Body of pancreas (tissue), 4 donors: ENCODE results near the gene PPP6R3. TPM values are rescaled to one million over a fixed set of nuclear protein-coding genes. Genes with fewer than 3 reads are reported as not detected.
A peak's percentile ranks its signal among the peaks of the same experiment; 100 is the strongest.

Experiments
- ATAC-seq: fragments of 150-250 bp; one replicate; pipeline ENCODE4 v1.9.1; 2016
- DNase-seq, 4 donors: peaks; one replicate each; pipeline ENCODE4 v3.0.0-alpha.2; 2019
- H3K27ac ChIP-seq, 4 donors: fragments of 200-600 bp; sonication (generic); 1 replicate in 3 of 4; 2 replicates in 1 of 4; pipeline versions ENCODE4 v1.5.1 to v1.6.1; 2016 to 2019; ENCODE audit warnings: mild to moderate bottlenecking in 1 of 4, mixed read lengths in 1 of 4, moderate library complexity in 1 of 4
- H3K27me3 ChIP-seq, 2 donors: fragments of 200-600 bp; sonication (generic); one replicate each; pipeline ENCODE4 v1.6.0; 2016; ENCODE audit warnings: mild to moderate bottlenecking in 1 of 2
- H3K36me3 ChIP-seq, 2 donors: fragments of 200-600 bp; sonication (generic); replicated peaks in 1 of 2; 2 replicates each; pipeline ENCODE4 v1.5.1; 2016; ENCODE audit warnings: low read depth in 2 of 2; ENCODE audit not compliant: insufficient read depth in 1 of 2
- H3K4me1 ChIP-seq: fragments of 200-600 bp; sonication (generic); one replicate; pipeline ENCODE4 v1.6.0; 2016
- H3K4me3 ChIP-seq, 2 donors: fragments of 200-600 bp; sonication (generic); 1 replicate in 1 of 2; 2 replicates in 1 of 2; pipeline ENCODE4 v1.5.1; 2016 to 2019
- H3K9me3 ChIP-seq, 3 donors: fragments of 200-600 bp; sonication (generic); 1 replicate in 2 of 3; 2 replicates in 1 of 3; pipeline ENCODE4 v1.5.1; 2016
- CTCF ChIP-seq, 7 experiments: fragments of 450-650 bp in 4 of 7; fragments of 200-600 bp in 3 of 7; sonication (generic) in 3 of 7; IDR thresholded peaks; one replicate each; pipeline ENCODE4 v1.5.1; 2016 to 2019; ENCODE audit warnings: antibody characterized with exemption in 7 of 7
- POLR2A ChIP-seq, 3 donors: fragments of 450-650 bp; IDR thresholded peaks; one replicate each; pipeline ENCODE4 v1.6.1; 2016; ENCODE audit warnings: antibody characterized with exemption in 3 of 3, mild to moderate bottlenecking in 2 of 3
- whole genome bisulfite sequencing, 2 donors: methylation state at CpG; one replicate each; pipeline ENCODE4 v1.1.5; 2017; 5-methylcytosine and 5-hydroxymethylcytosine counted together
- intact Hi-C: fragments of 100-400 bp; cut with DNase I; formaldehyde crosslinking; loops from one replicate; pipeline ENCODE4 v1.15.1; 2023
- total RNA-seq, 2 donors: library from RNA; depleted of rRNA; stranded (reverse); fragments of >200 nt; gene quantifications; one replicate each; pipeline ENCODE4 v1.1.0, GENCODE V29; 2016

Gene PPP6R3
- total RNA-seq, 2 donors from 2014 or later, result 92.9 to 94.9 TPM

GRCh38 chr11:68659158-68659921, 198.8 kb downstream of the PPP6R3 start:
- TF ChIP-seq CTCF (IDR thresholded peaks at IDR 0.05) (no peak), POLR2A (IDR thresholded peaks at IDR 0.05) (no peak)
- no peaks in the 10 kb centered on the region for H3K4me1 ChIP-seq
- 56 to 57% methylated on average over 12 to 22 of the region's 22 CpGs for WGBS, 2 donors
- ATAC-seq, result peak; percentile 53
- H3K27ac ChIP-seq, result no peak overlapping the region
- no peaks in the 10 kb centered on the region for H3K27me3 ChIP-seq
- DNase-seq, result peak in 3 of 4 donors; percentile 51 to 66 (median 53)
- intact Hi-C loops, result no loop called here
- H3K36me3 ChIP-seq, result no peaks in the 10 kb centered on the region
- H3K9me3 ChIP-seq, result peaks cover 0 to 6% (median 0%) of the 10 kb centered on the region in 3 donors
- no peak overlapping the region for H3K4me3 ChIP-seq

- Histone ChIP-seq H3K36me3 (no peaks in the 10 kb centered on the region), H3K4me3 (no peak overlapping the region), H3K27ac (no peak overlapping the region), H3K9me3 (peaks cover 0 to 3% (median 0%) of the 10 kb centered on the region in 3 donors), H3K27me3 (no peaks in the 10 kb centered on the region), H3K4me1 (no peaks in the 10 kb centered on the region)
- WGBS, 2 donors, result 78 to 85% methylated on average over 9 to 18 of the region's 18 CpGs
- DNase-seq, result no peak
- intact Hi-C loops, result no loop called here
- no peak for ATAC-seq
- TF ChIP-seq CTCF (IDR thresholded peaks at IDR 0.05) (no peak), POLR2A (IDR thresholded peaks at IDR 0.05) (no peak)
These were observed 199.7 kb downstream of the PPP6R3 start for GRCh38 chr11:68660066-68660810.

GRCh38 chr11:68661014-68661413, 200.5 kb downstream of the PPP6R3 start:
- H3K36me3 ChIP-seq, result no peaks in the 10 kb centered on the region
- H3K4me3 ChIP-seq, result no peak overlapping the region
- no peaks in the 10 kb centered on the region for H3K27me3 ChIP-seq
- intact Hi-C loops, result no loop called here
- TF ChIP-seq POLR2A (IDR thresholded peaks at IDR 0.05), result no peak
- TF ChIP-seq CTCF (IDR thresholded peaks at IDR 0.05), result no peak
- no peaks in the 10 kb centered on the region for H3K9me3 ChIP-seq
- ATAC-seq, result no peak
- H3K27ac ChIP-seq, result no peak overlapping the region
- WGBS, 2 donors, result 69 to 70% methylated on average over 5 to 15 of the region's 15 CpGs
- no peaks in the 10 kb centered on the region for H3K4me1 ChIP-seq
- DNase-seq, result no peak

- no peak for DNase-seq
- no peak for TF ChIP-seq CTCF (IDR thresholded peaks at IDR 0.05)
- TF ChIP-seq POLR2A (IDR thresholded peaks at IDR 0.05), result no peak
These were observed 201.4 kb downstream of the PPP6R3 start for GRCh38 chr11:68661697-68662603.

More at GRCh38 chr11:68661697-68662603, 201.4 kb downstream of the PPP6R3 start:
- Histone ChIP-seq H3K27ac (no peak overlapping the region), H3K36me3 (no peaks in the 10 kb centered on the region), H3K9me3 (no peaks in the 10 kb centered on the region), H3K27me3 (no peaks in the 10 kb centered on the region), H3K4me3 (no peak overlapping the region), H3K4me1 (no peaks in the 10 kb centered on the region)
- 57 to 63% methylated on average over 10 to 16 of the region's 18 CpGs for WGBS, 2 donors
- intact Hi-C loops, result no loop called here
- ATAC-seq, result no peak
